Fibroblast of the conjunctiva (primary cell): ENCODE measurements around the gene SLC9A9.

Experiments used
- DNase-seq: peaks from one replicate; pipeline ENCODE4 v3.0.0-alpha.2; 2010; ENCODE audit warnings: low read depth

Gene SLC9A9

DNA sequence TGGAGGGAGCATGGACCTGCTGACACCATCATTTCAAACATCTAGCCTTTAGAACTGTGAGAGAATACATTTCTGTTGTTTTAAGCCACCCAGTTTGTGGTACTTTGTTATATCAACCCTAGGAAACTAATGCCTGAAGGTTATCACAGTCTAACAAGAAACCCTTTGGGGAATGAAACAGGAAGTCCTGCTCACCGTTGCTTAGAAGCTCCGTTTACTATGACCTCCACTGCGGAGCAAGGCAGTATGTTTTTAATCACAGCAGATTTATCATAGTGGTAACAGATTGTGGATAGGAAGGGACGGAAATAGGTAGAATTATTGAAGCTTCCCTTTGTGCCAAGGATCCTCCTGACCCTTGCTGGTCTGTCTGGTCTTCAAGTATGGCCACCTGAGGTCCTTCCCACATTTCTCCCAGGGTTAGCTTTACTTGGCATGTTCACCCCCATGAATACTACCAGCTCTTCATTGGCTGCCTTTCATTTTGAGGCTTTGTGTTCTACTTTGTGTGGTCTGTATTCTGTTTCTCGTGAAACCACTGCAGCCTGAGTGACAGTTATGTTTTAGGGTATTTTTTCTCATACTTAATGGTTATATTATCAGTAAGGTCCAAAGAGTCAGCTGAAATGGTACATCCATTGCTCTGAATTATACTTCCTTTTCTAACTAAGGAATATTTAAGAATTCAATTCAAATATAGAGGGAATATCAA, 527.1 kb downstream of the SLC9A9 start:
- DNase-seq = no peak

DNA sequence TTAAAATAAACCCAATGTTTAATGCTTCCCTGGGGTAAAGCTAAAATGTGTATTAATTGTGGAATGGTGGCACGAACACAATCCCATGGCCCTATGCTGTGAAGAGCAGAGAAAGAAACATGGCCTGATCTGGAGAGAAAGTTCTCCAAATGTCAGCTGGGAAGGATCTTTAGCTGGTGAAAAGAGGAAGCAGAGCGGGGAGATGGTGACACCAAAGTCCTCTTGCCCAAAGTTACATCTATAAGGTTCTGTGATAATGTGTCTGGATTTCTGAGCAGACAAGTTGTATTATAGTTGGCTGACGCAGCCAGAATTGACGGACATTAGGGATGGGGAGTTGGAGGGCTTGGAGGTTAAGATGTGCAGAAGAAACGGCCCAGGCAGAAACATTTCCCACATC, 532.5 kb downstream of the SLC9A9 start:
- DNase-seq = no peak

DNA sequence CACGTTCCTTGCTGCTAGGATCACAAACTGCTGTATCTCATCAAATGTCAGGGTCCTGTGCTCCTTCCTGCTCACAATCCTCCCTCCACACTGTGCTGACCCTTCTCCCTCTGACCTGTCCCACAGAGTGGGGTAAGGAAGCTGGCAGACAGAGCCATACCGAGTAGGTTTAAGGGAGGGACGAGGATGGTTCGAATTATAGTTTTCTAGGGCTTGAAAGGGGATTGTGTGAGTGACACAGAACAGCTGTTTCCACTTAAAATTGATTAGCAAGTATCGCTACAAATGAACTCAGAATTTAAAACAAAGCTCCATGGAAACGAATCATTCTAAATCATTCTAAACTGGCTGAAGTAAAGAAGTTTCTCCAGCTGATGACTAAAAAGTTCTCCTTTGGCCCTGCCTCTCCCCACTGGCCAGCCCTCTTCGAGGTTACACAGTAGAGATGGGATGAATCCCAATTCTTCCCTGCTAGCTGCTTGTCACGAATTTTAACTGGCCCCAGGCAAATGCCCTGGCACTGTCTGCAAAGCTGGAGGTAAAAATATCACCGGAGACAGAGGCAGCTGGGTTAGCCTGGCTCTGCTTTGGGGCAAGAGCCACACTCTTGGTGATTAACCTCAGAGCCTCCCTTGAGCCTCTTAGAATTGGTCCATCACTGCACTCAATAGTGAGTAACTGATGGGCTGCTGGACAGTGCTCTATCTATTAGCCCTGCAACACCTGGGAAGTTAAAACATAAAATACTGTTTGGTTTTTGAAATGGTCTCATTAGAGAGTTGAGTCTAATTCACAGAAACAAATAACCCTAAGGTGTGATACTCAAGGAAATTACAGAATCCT, 533.8 kb downstream of the SLC9A9 start:
- no peak for DNase-seq

DNA sequence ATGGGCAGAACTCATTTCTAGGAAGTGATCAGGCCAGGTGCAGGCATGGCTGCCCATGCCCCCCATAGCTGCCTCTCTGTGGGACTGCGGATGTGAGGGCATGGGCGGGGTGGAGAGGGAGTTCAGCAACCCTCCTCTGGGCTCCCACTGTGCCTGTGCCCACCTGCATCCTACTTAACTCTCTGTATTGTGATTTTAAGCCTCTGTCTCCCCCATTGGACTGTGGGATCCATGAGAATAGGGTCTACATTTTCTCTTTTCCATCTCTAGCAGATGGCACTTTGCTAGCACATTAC, 534.4 kb downstream of the SLC9A9 start:
- no peak for DNase-seq

DNA sequence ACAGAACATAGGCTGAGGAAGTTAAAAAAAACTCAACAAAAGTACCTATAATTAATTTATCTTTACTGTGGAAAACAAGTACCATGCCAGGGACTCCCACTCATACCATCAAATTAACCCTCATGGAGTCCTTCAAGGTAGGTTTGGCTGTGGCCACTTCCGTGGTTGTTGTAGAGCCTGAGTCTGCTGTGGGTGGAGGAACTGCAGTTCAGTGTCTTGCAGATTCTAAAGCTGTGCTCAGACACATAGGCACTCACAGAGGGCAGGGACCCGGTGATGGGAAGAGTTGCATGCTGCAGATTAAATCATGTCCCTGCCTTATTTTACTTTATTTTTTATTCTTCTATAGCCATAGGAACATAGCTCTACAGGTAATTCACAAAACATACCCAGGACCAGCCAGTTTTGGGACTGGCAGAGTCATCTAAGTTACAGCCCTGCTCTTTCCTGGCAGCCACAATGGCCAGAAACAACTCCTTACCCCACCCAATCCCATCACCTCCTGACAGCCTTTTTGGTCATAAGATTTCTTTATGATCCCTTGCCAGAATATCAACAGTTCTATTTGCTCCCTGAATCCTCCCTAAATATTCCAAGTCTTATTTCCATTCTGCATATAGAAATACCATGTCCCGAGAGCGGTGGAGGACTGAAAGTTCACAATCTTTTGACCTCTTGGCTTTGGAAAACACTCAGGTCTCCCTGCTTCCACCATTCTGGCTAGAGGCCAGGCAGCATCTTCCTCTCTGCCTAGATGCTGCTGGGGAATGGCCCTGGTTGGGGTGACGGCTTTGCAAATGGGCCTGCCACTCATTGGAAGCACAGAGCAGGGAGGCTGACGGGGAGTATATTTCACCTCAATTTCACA, 535.0 kb downstream of the SLC9A9 start:
- no peak for DNase-seq

DNA sequence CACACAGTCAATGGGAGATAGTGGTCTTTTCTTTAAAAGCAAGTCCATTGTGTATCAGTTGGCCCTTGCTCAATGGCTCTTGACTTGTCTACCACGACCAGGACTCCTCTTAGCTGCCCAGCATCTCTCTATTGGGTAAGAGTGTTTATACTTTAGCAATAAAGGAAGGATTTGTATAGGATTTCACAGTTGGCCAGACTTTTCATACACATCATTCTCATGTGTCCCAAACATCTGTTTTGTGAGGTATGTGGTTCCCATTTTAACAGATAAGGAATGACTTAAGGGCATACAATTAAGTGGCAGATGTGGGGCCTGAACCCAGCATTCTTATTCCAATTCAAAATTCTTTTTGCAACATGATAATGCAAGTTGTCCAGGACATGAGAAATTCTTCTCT, 537.2 kb downstream of the SLC9A9 start:
- no peak for DNase-seq

DNA sequence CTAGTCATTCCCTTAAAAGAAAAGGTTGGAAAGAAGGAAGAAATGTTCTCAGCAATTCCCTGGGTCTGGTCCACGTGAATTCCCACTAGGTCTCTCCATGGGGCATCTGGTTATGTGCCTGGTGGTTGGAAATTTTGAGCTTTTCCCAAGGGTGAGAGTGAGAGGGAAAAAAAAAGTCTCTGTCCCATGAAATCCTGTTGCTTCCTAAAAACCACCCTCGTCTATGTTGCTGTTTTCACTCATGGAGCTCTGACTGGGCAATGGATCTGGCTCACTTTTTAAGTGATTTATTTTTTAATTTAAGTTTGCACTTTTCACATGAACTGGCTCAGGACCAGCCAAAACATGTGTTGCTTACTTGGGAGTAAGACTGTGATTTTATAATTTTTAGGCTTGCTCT, 538.6 kb downstream of the SLC9A9 start:
- no peak for DNase-seq

DNA sequence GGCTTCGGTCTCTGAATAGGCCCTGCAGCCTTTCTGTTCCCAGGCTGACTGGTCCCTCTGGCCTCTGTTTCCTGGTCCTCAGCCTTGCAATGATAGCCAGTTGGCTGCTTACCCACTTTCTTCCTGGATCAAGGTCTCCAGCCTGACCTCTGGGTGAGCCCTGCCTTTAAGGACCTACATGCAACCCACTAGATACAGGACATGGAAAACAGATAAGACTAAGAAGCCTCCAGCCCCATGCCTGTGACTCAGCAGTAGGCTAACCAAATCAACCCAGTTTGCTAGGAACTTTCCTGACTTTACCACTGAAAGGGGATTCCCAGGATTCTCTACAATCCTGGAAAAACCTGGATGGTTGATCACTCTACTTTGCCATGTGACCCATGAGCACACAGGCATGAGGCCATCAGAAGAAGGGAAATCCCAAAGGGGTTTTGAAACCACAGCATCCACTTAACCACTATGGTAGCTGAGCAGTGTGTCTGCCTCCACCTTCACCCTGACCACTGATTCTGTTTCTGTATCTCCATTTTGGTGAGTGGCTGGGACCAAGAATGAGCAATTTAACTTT, 540.6 kb downstream of the SLC9A9 start:
- DNase-seq = no peak

DNA sequence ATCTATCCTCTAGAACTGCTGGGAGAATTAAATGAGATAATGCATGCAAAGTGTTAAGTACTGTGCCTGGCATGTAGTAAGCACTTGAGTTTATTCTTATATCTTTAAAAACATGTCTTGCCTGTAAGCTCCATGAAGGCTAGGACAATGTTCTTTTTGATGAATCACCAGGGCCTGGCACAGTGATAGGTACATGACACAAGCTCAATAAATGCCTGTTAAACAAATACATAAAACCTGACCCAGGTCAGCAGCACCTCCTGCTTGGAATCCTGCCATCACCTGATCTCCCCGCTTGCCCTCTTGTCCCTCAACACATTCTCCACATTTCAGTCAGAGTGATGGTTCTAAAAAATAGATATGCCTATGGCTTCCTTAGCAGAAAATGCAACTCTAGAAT, 541.9 kb downstream of the SLC9A9 start:
- DNase-seq = no peak

DNA sequence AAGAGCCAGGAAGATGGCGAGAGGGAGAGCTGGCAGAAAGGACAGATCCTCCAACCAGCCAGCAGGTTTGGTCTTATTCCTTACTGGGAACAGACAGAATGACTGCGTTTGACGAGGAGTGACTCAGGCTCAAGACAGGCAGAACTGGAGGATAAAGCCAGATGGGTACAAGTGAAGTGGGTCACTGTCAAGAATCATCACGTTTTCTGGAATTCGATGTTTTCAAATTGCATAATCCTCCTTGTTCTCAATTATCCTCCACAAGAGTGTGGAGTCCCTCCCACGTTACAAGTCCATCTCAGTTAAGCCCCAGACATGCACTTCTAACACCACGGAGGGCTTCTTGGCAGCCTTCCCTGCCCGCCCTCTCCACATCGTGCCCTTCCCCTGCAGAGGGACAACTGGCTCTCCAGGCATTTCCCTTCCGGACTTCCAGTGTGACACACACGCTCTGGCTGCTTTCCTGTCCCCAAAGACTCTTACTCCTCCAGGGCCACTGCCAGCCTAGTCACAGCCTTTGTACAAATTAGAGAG, 545.6 kb downstream of the SLC9A9 start:
- peak; percentile 74 for DNase-seq

DNA sequence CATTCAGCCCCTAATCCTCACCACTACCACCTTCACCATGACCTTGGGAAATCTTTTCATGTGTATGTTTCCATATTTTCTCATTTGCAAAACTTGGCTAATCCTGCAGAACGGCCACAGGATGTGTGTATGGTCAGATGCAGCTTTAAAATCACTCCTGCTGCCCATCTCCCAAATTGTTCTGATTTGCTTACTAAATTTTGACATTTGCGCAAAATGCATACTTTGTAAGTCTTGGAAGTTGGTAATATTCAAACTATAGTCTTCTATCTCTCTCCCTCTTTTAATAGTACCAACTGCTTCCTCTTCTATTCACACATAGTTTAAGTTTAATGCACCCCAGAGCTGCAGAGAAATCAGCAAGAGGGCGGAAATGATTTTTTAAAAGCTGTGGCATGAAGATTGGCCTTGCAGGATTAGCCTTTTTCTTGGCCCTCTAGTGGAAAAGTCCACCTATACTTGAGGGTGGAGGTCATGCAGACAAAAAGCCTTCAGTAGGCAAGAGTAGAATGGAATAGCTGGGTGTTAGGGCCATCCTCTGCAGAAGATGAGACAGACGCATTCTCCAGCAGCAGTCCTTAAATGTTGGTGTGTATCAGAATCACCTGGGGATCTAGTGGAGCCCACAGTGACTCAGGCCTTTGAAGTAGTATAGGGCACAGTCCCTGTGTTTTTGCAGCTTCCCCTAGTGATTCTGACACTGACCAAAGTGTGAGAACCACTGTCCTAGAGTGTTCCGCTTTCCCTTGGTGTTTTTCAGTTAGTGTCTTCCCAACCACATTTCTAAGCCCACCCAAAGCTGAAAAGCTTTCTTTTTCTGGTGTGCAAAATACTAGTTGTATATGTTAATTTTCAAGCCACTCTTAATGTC, 547.0 kb downstream of the SLC9A9 start:
- no peak for DNase-seq

DNA sequence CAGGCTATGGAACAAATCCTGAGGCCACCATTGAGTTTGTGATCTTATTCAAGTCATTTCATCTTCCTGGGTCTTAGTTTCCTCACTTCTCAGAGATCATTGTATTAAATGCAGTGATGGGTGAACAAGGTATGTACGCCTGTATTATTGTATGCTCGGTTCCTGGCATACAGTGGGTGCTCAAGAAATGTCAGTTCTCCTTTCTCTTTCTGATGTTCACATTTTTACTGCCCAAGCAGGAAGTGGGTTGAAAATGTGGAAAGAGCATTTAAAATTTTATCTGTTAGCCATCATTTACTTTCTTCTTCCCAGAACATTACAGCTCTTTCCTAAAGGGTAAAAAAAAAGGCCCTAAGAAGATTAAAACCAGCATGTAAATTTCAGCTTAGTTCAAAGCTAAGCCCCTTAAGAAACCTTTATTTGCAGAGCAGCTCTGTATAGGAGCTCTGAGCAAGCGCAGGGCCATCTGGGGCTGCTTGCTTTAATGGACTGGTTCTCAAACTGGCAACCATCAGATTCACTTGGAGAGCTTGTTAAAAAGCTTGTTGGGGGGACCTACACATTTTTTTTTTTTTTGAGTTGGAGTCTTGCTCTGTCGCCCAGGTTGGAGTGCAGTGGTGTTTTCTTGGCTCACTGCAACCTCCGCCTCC, 549.3 kb downstream of the SLC9A9 start:
- DNase-seq = no peak

DNA sequence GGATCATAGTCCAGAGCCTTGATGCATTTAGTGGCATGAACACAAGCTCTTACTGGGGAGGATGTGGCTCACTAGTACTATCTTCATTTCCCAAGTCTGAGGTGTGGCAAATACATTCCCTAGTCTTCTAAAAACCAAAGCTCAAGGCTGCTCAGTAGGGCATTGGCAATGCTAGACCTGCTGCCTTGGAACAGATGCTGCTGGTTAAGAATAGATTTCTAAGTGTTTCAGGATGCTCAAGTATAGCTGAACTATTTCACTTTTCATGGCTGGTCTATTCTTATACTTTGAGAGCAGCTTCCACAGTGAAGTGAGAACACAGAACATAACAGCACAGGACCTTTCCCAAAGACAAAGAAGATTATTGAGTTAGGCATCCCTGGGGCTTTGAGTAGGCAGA, 549.9 kb downstream of the SLC9A9 start:
- no peak for DNase-seq

DNA sequence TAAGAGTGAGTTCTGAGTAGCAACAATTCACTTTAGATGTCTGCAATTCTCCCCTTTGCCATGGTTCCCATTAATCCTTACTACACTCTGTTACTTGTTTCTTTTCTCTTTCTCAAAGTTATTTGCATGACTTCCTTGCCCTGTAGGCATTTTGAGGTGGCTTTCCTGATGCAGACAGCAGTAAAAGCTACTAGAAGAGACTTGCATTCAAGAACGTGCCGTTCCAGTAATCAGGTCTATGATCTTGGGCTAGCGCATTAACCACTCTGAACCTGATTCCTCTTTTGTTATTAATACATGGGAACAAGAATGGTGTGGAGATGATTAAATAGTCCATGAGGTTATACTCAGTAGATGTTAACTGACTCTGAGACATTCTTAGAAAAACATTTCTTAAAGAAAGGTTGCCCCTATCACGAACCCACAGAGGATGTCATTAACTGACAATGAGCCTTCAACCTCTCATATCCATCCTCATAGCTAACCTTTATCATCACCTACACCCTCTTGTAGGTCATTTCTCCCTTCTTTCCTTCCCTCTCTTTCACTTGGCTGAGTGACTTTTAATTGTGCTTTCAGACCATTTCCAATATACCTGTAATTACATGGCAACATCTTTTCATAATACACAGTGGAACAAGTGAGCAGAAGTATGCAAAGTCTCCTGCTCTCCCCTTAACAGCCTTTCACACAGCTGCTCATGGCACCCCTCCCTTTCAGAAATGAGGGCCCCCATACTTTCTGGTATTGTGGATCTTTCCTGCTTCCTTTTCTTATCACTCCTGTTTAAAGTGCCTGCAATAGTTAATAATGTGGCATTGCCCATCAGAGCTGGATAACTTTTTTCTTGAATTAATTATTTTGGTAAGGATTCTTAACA, 552.8 kb downstream of the SLC9A9 start:
- no peak for DNase-seq

DNA sequence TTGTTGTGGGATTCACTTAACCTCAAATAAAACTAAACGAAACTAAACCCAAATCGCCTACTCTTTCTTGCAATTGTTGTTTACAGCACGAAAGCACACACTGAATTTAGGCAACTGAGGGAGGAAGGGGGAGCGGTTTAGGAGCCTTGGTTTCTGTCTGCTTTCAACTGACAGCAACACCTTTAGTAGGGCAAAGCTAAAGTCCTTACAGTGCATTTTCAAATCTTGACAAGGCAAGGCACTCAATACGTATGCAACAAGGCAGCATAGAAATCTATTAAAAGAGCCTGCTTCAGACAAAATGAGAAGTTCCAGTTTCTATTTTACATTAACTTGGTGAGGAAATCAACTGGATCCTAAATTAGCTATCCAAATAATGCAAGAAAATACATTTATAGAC, 554.1 kb downstream of the SLC9A9 start:
- no peak for DNase-seq

DNA sequence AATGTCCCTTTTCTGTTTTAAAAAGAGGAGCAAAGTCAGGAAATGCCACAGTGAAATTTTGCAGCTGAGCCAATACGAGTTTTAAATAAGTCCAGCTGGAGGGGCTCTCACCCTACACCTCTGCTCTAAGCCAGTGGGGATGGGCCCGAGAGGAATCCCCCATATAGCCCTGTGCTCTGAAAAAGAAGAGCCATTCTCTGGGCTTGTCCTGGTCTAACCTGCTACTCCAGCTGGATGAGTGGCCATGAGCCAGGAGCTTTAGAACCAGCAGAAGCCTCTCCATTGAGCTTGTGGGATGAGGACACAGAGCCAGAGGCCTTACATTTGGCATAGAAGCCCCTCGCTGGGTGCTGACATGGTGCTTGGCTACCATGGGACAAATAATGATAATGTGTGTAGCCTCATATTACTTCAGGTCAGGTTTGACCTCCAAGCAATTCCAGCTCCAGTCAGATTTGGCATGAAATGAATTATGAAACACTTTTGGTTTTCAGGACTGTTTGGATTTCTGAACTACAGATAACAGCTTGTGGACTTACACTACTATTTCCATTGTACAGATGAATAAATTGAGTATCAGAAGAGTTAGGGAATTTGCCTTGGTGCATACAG, 556.3 kb downstream of the SLC9A9 start:
- no peak for DNase-seq

DNA sequence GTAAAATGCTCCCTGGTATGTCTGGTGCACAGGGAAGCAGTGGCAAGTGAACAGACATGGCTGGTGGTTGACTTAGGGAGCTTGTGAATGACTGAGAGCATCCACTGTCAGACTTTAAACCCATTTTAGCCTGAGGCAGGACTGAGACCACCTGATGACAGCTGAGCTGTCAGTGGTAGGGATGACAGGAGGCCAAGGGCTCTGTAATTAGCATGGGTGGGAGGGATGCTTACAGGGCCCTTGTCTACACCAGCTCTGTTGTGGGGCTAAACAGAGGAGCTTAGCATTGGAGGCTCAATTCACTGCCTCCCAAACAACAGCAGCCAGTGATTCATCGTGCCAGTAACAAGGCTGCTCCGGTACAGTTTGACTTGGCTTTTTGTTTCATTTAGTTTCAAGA, 559.3 kb downstream of the SLC9A9 start:
- no peak for DNase-seq

DNA sequence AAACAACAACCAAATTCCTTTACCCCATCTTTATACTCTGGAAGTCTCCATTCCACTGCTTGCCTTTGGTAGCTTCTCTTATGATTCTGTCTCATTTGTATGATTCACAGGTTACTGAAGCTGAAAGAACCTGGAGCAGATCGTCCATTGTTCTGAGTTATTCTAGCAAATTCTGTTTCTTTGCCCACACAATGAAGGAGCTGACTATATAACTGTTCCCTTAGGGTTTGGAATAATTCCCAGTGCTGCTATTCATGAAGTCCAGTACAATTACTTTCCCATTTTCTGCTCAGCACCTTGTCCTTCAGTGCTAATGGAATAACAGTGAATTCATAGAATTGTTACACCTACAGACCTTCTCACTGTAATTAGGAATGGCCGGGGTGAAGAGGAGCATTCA, 560.9 kb downstream of the SLC9A9 start:
- DNase-seq = no peak

DNA sequence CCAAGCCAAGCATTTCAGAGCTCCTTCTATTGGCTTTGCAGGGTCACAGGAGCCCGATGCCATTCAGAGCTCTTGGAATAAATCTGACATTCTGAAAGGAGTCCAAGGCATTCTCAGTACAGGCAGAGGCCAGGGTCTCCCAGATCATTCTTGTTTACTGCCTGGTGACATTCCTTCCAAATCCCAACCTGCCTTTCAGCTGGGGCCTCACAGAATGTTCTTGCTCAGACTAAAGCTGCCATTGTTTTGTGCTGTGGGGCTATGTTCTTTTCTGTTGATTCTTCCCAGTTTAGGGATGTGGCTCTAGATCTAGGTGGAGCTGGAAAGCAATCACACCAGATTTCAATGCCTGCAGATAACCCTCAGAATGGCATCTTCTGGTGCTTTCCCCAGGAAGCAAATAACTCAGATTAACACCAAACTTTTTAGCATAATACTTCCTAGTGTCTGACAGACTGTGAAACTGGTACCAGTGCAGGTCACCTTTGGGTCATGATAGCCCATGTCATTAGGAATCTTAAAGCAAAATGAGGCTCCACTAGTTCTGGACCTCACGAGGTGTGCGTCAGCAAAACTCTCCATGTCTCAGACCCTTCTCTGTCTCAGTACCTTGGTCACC, 561.8 kb downstream of the SLC9A9 start:
- DNase-seq = no peak
